Urinary bladder (tissue), 4 donors: ENCODE results near the gene CD82. TPM values are rescaled to one million over a fixed set of nuclear protein-coding genes. Genes with fewer than 3 reads are reported as not detected.
A peak's percentile ranks its signal among the peaks of the same experiment; 100 is the strongest.

Experiments used
- DNase-seq: peaks from one replicate; pipeline ENCODE4 v3.0.0-alpha.2; 2015; ENCODE audit errors: extremely low spot score
- H3K27ac ChIP-seq: one replicate; pipeline ENCODE4 v1.5.1; 2013; ENCODE audit warnings: low read depth, mild to moderate bottlenecking, moderate library complexity
- H3K36me3 ChIP-seq: one replicate; pipeline ENCODE4 v1.6.1; 2013; ENCODE audit warnings: mild to moderate bottlenecking, moderate library complexity; ENCODE audit not compliant: insufficient read depth
- H3K4me1 ChIP-seq: one replicate; pipeline ENCODE4 v1.6.1; 2013; ENCODE audit warnings: mild to moderate bottlenecking, moderate library complexity; ENCODE audit not compliant: insufficient read depth
- H3K4me3 ChIP-seq: one replicate; pipeline ENCODE4 v1.5.1; 2013; ENCODE audit warnings: low read depth, low read length
- WGBS: extraction: QIAGEN DNeasy Blood & Tissue Kit; methylation state at CpG from one replicate; pipeline ENCODE4 v1.1.7; 2013; 5-methylcytosine and 5-hydroxymethylcytosine counted together
- polyA plus RNA-seq: library from polyadenylated mRNA; stranded (reverse); fragments of 200-250 nt; gene quantifications from one replicate; pipeline ENCODE4 v1.2.3, GENCODE V29; 2013
- total RNA-seq: library from RNA; depleted of rRNA; stranded (reverse); fragments of >200 nt; gene quantifications from one replicate; pipeline ENCODE4 v1.2.3, GENCODE V29; 2014
- donor health status: healthy with polysubstance abuse.
- donor health status: healthy.

Gene CD82
- total and polyA plus RNA-seq, 2 donors, result 13.1 to 37.4 TPM

DNA sequence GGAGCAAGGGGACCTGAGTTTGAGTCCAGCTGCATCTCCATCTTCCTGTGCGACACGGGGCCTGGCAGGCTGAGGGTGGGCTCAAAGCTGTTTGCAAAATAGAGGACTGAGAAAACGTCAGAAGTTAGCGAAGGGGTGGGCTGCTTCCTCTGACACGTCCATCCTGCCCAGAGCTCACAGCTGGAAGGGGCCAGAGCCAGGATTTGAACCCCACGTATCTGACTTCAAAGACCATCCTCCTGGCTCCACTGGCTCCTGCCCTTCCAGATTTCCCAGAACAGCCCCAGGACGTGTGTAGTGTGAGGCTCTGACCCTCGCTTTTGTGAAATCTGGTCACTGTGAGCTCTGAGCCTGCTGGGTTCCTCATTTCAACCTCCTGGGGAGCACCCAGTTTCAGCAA is 56.3 kb downstream of the CD82 start:
- 84% methylated on average over 8 of the region's 8 CpGs for WGBS
- Histone ChIP-seq H3K4me3 (no peak overlapping the region), H3K36me3 (no peaks in the 10 kb centered on the region), H3K4me1 (no peaks in the 10 kb centered on the region), H3K27ac (no peak overlapping the region)
- no peak for DNase-seq

DNA sequence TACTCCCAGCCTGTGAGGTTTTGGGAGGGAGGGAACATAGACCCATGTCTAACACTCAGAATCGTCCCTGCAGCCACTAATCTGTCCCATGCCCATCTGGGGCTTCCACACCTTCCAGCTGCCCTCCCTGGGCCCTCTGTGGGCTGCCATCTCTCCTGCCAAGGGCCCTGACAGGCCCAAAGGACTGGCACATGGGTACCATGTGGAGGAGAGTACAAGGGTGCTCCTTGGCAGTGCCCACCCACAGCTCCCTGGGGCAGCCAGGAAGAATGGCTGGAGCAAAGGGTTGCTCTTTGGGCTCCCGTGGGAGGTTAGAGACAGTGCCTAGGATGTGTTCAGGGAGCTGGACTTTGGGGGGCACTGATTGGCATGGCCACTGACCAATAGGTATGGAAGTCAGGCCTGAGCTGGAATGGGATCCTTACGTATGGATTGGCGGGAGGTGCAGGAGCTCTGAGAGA is 56.8 kb downstream of the CD82 start:
- H3K4me3 ChIP-seq, result no peak overlapping the region
- DNase-seq, result no peak
- H3K27ac ChIP-seq, result no peak overlapping the region
- no peaks in the 10 kb centered on the region for H3K4me1 ChIP-seq
- 95% methylated on average over 4 of the region's 4 CpGs for WGBS
- no peaks in the 10 kb centered on the region for H3K36me3 ChIP-seq

DNA sequence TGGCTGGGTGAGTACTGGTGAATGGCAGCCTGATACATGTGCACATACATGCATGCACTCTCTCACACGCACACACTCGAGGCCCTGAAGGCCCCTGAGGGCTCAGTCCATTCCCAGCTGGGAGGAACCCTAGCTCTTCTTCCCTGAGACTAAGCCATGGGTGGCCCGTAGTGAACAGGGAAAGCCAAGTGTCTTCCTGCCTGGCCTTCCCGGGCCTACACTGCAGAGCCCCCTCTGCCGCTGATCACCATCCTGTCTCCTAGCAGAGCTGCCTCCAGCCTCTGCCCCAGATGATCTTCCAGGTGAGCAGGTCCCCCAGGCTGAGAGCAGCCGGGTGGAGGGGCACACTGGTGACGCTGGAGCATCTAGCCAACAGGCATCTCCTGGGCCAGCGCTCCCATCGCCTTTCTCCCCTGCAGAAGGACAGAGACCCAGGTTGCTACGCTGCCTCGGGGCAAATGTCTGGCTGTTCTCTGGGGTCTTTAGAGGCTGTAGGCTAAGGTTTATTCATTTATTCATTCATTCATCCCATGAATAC is 57.3 kb downstream of the CD82 start:
- 91% methylated on average over 11 of the region's 11 CpGs for WGBS
- H3K4me1 ChIP-seq, result no peaks in the 10 kb centered on the region
- no peak for DNase-seq
- no peak overlapping the region for H3K4me3 ChIP-seq
- no peak overlapping the region for H3K27ac ChIP-seq
- H3K36me3 ChIP-seq, result no peaks in the 10 kb centered on the region

DNA sequence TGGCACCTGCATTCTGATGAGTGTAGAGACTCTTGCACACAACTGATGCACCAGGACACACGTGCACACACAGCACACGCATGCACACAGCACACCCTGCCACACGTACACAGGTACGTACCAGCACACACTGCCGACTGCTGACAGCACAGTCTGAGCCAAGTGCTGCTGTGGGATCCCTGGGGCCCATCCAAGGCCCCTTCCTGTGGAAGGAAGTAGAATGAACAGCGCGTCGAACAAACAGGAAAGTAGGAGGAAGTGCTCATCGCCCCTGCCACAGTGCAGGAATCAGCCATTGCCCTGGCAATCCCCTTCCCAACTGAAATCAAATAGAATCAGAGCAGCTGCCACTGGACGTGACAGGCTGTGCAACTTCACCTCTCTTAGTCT is 57.9 kb downstream of the CD82 start:
- no peak for DNase-seq
- 61% methylated on average over 10 of the region's 10 CpGs for WGBS
- no peak overlapping the region for H3K27ac ChIP-seq

DNA sequence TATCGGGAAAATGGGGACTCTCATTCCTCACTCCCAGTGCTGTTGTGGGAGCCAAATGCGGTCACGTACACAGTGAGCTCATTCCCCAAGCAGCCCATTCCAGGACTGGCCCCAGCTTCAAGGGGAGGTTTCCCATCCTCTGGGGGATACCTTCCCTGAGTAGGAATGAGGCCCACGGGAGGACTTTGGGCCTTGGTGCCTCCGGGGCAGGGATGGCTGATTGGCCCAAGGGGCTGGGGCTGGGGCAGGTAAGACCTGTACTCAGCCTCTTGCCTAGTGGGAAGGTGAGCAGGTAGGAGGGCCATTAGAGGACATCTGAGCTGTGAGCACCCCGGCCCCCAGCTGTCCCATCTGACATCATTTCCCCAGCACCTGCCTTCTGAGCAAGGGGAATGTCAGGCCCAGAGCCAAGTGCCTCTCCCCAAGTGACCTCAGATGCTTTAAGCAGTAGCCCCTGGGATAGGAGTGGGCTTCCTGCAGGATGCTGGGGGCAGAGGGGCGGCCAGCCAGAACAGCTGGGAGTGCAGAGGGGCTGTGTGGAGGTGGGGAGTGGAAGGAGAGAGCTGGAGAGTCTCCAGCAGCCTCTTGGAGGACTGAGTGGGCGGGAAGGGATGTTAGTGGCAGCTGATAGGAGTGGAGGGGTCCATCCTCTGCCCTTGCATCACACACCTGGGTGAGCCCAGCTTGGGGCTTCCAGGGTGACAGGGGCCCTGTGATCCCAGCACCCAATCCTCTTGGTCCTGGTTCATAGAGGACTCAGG is 58.4 kb downstream of the CD82 start:
- WGBS, result 62% methylated on average over 8 of the region's 8 CpGs
- no peak for DNase-seq
- Histone ChIP-seq H3K4me3 (no peak overlapping the region), H3K27ac (no peak overlapping the region), H3K36me3 (no peaks in the 10 kb centered on the region), H3K4me1 (no peaks in the 10 kb centered on the region)

More for the DNA sequence above, 57.9 kb downstream of the CD82 start:
- Histone ChIP-seq H3K4me3 (no peak overlapping the region), H3K4me1 (no peaks in the 10 kb centered on the region), H3K36me3 (no peaks in the 10 kb centered on the region)

DNA sequence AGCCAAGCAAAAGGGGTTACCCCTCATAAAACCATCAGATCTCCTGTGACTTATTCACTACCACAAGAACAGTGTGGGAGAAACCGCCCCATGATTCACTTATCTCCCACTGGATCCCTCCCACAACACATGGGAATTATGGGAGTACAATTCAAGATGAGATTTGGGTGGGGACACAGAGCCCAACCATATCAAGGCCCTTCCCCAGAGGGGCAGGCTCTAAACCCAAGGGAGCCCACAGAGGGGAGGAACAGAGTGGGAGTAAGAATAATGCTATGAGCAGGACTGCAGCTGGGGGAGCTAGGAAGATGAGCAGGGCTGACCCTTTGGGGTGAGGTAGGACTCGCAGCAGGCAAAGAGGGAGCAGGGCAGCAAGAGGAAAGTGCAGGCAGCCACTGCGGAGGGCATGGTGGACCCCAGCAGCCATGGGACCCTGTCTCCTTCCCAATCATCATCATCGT is 59.3 kb downstream of the CD82 start:
- WGBS, result 94% methylated on average over 4 of the region's 4 CpGs
- Histone ChIP-seq H3K27ac (no peak overlapping the region), H3K4me3 (no peak overlapping the region), H3K36me3 (no peaks in the 10 kb centered on the region), H3K4me1 (no peaks in the 10 kb centered on the region)
- no peak for DNase-seq

DNA sequence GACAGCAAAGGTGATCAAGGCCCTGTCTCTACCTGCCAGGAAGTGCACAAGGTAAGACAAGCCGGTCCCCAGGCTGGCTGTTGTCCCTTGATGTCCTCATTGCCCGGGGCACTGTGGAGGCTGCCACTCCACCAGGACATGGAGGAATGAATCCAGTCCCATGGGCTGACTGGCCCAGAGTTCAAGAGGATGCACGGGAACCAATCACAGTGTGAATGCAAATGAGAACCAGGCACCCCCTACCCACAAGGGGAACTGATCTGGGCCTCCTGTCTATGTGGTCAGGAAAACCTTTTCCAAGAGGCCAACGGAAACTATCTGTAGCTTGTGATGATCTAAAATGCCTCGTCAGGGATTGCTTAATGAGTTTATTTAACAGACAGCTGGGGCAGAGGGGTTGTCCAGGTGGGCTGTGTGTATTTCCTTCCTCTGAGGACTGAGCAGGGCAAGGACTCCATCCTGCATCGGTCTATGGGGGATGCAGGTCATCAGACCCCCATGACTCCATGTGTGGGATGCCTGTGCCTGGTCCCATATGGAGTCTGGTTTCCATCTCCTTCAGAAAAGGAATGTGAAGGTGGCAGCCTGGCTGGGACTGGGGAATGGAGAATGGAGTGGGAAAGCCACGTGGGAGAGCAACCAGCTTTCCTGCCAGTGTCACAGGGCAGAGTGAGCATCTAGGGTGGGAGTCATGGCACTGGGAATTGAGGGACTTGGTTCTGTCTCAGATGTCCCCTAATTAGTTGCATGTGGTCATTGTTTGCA is 60.5 kb downstream of the CD82 start:
- H3K27ac ChIP-seq, result no peak overlapping the region
- DNase-seq, result no peak
- no peaks in the 10 kb centered on the region for H3K4me1 ChIP-seq
- no peaks in the 10 kb centered on the region for H3K36me3 ChIP-seq
- WGBS, result 80% methylated on average over 7 of the region's 7 CpGs
- no peak overlapping the region for H3K4me3 ChIP-seq

DNA sequence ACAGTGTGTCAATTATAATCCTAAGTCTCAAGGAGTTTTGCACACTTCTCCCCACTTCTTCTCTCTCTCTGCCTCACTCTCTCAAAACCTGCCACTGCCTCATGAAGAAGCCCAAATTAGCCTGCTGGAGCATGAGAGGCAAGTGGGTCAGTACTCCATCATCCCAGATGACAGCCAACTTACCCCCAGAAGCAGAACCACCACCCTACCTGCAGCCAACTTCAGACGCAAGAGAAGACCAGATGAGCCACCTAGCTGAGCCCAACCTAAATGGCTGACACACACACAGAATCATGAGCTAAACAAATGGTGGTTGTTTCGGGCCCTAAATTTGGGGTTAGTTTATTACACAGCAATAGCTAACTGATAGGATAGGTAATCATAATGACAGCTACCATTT is 61.2 kb downstream of the CD82 start:
- Histone ChIP-seq H3K4me1 (no peaks in the 10 kb centered on the region), H3K4me3 (no peak overlapping the region), H3K36me3 (no peaks in the 10 kb centered on the region), H3K27ac (no peak overlapping the region)
- 97% methylated on average over 2 of the region's 2 CpGs for WGBS
- DNase-seq, result no peak

DNA sequence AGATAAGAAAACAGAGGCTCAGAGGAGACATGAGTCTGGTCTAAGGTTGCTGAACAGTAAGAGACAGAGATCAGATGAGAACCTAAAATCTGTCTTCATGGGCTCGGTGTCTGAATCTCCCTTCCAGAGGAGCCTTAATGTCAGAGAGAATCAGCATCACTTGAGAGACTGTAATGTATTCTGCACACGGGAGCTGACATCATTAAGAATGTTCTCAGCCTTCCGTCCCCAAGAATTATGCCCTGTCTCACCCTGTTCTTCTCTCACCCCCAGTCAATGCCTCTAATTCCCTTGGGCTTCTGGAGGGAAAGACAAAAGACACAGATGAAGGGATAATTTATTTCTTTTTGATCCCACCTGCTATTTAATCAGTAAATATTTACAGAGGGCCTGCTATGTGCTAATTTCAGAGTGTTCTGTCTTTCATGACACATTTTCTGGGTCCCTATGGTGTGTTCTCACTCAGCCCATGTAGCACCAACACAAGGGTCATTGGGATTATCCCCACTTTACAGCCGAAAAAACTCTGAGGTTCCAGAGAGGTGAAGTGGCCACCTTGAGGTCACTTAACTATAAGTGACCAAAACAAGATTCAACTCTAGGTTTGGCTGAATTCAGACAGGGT is 61.8 kb downstream of the CD82 start:
- Histone ChIP-seq H3K27ac (no peak overlapping the region), H3K36me3 (no peaks in the 10 kb centered on the region), H3K4me3 (no peak overlapping the region), H3K4me1 (no peaks in the 10 kb centered on the region)
- WGBS, result 53% methylated on average over 4 of the region's 4 CpGs
- no peak for DNase-seq

DNA sequence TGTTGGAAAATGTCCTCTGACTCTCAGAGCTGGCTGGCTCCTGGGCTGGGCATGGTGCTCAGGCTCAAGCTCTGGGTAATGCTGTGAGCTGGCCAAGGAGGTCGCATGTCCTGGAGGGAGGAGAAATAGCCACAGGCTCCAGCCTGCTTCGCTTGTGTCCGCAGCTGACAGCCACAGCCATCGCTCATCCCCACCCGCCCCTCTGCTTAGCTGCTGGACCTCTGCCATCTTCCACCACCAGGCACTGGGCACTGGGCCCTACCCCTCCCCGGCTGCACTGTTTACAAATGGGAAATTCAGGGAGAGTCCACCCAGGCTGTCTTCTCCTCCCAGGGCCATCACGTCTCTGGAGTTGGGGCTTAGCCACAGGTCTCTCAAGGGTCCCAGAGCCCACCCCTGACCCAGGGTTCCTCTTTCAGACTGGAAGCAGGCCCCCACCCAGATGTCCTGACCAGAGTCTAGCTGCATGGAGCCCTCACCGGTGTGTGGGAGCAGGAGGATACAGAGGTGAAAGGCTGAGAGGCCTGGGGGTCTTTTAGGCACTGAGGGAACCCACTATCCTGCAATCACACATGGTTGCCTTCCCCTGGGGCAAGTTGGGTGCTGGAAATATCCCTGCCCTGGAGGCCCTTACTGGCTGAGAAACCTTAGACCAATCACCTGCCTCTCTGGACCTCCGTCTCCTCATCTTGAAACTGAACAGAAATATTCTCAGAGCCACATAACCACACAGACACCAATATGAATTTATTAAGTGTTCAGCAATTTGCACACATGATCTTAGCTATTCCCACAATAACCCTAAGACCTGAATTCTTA is 62.7 kb downstream of the CD82 start:
- 26% methylated on average over 9 of the region's 9 CpGs for WGBS
- DNase-seq, result peak; percentile 58

DNA sequence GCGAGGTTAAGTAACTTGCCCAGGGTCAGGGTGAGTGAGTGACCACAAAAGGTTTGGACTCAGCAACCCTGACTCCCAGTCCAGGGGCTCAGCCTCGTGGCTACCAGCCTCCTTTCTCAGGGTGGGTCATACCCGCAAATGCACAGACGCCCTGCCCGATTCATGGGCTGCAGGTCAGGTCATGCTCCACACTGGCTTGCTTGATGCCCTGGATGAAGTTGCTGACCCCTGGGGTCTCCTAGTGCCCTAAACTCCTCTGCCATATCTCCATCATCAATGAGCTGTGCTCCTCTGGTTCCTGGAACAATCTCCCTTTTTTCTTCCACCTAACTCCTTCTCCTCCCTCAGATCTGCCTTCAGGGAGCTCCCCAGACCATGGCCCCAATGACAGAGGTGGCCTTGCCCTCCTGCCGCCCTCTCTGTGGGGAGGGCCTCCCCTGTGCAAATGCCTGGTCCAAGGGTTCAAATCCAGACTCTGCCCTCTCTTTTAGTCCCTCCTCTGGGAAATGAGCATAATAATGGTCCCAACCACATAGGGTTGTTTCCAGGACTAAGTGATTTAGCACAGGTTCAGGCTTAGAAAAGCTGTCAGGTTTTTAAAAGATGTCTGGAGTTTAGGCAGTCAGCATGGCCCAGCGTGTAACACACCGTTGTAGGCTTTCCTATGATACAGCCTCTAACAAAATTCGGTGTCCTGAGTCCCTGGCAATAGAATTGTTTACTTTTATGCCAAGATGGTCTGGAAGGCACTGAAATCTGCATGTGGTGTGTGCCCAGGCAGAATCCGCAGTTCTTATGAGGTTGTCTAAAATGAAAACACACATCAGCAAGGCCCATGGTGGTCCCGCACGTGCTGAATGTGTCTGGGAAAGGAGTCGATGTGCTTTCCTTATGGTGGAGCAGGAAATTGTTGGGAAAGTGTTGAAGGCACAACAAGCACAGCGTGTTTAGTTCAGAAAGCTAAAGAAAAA is 63.6 kb downstream of the CD82 start:
- H3K4me3 ChIP-seq, result no peak overlapping the region
- no peaks in the 10 kb centered on the region for H3K4me1 ChIP-seq
- DNase-seq, result no peak
- no peaks in the 10 kb centered on the region for H3K36me3 ChIP-seq
- WGBS, result 83% methylated on average over 14 of the region's 14 CpGs
- H3K27ac ChIP-seq, result no peak overlapping the region

More for the DNA sequence above, 62.7 kb downstream of the CD82 start:
- Histone ChIP-seq H3K36me3 (no peaks in the 10 kb centered on the region), H3K27ac (no peak overlapping the region), H3K4me3 (no peak overlapping the region), H3K4me1 (no peaks in the 10 kb centered on the region)

DNA sequence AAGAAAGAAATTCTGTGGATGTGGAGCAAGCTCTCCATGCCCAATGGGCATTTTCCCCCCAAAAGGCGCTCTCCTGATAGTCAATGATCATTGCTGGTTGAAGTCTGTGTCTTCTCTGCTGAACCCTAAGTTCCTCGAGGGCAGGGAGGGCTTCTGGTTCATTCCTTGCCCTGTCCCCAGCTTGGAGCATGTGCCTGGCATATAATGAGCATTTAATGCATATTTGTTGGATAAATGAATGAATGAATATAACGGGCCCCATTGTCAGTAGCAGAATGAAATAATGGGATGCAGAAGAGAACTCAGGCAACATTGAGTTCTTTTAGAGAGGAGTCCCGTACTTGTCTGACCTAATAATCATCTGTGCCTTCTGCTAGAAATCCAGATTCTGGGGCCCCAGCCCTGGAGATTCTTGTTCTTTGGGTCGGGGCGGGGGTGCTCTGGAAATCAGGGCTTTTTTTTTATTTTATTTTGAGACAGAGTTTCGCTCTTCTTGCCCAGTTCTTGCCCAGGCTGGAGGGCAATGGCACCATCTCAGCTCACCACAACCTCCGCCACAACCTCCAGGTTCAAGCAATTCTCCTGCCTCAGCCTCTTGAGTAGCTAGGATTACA is 64.4 kb downstream of the CD82 start:
- Histone ChIP-seq H3K36me3 (no peaks in the 10 kb centered on the region), H3K4me3 (no peak overlapping the region), H3K27ac (no peak overlapping the region), H3K4me1 (no peaks in the 10 kb centered on the region)
- DNase-seq, result no peak
- WGBS, result 87% methylated on average over 8 of the region's 8 CpGs
